DOHH2 (cell line): ENCODE results near the gene GRK1.

ENCODE experiments used
- H3F3A ChIP-seq: fragments of 200-600 bp; sonication (generic), shearing (Covaris generic); 2 replicates; pipeline ENCODE4 v1.6.0; 2016; ENCODE audit warnings: antibody characterized with exemption, mild to moderate bottlenecking; ENCODE audit not compliant: control insufficient read depth, insufficient read depth
- H3K27ac ChIP-seq: fragments of 200-600 bp; sonication (generic); 2 replicates; pipeline ENCODE4 v1.5.1; 2014; ENCODE audit warnings: low read depth, mild to moderate bottlenecking, low read length, moderate library complexity
- H3K27me3 ChIP-seq: fragments of 200-600 bp; sonication (generic); 2 replicates; pipeline ENCODE4 v1.6.1; 2014; ENCODE audit warnings: mild to moderate bottlenecking, low read length, mixed read lengths; ENCODE audit not compliant: control insufficient read depth
- H3K36me3 ChIP-seq: fragments of 200-600 bp; sonication (generic); 2 replicates; pipeline ENCODE4 v1.6.1; 2014; ENCODE audit warnings: mild to moderate bottlenecking, low read length, moderate library complexity, mixed read lengths; ENCODE audit not compliant: control insufficient read depth
- H3K4me1 ChIP-seq: fragments of 200-600 bp; sonication (generic); 2 replicates; pipeline ENCODE4 v1.6.1; 2014; ENCODE audit warnings: mild to moderate bottlenecking, low read length, mixed read lengths; ENCODE audit not compliant: control insufficient read depth
- H3K4me2 ChIP-seq: fragments of 200-600 bp; sonication (generic); 2 replicates; pipeline ENCODE4 v1.6.0; 2014; ENCODE audit warnings: mild to moderate bottlenecking, low read length, moderate library complexity
- H3K4me3 ChIP-seq: fragments of 200-600 bp; sonication (generic); 2 replicates; pipeline ENCODE4 v1.5.1; 2014; ENCODE audit warnings: mild to moderate bottlenecking, low read length, mixed read lengths
- H3K79me2 ChIP-seq: fragments of 200-600 bp; sonication (generic); 2 replicates; pipeline ENCODE4 v1.6.1; 2014; ENCODE audit warnings: mild to moderate bottlenecking, low read length, mixed read lengths; ENCODE audit not compliant: control insufficient read depth
- H3K9me2 ChIP-seq: fragments of 200-600 bp; sonication (generic); replicated peaks from 2 replicates; pipeline ENCODE4 v1.6.1; 2014; ENCODE audit warnings: mild to moderate bottlenecking, low read length, mixed read lengths; ENCODE audit not compliant: control insufficient read depth
- H3K9me3 ChIP-seq: fragments of 200-600 bp; sonication (generic); 2 replicates; pipeline ENCODE4 v1.6.1; 2014; ENCODE audit warnings: antibody characterized with exemption, low read length, mixed read lengths; ENCODE audit not compliant: control insufficient read depth, insufficient read depth
- H4K20me1 ChIP-seq: fragments of 200-600 bp; sonication (generic); 2 replicates; pipeline ENCODE4 v1.6.0; 2014; ENCODE audit warnings: low read depth, mild to moderate bottlenecking, antibody characterized with exemption, low read length, moderate library complexity; ENCODE audit not compliant: control insufficient read depth, insufficient read depth
- CTCF ChIP-seq: fragments of 200-600 bp; sonication (generic); IDR thresholded peaks from one replicate; pipeline ENCODE4 v1.5.1; 2014; ENCODE audit warnings: antibody characterized with exemption, mild to moderate bottlenecking, low read depth, low read length; ENCODE audit not compliant: poor library complexity, severe bottlenecking
- EZH2phosphoT487 ChIP-seq: fragments of 200-600 bp; sonication (generic); IDR thresholded peaks from 2 replicates; pipeline ENCODE4 v1.6.1; 2017; ENCODE audit warnings: borderline replicate concordance, mild to moderate bottlenecking, antibody characterized with exemption, low read length, moderate library complexity, mixed read lengths

The GRK1 gene

GRCh38 chr13:113650275-113650674 lies 16.7 kb upstream of the GRK1 start:
- Histone ChIP-seq H3K4me2 (no peak overlapping the region), H4K20me1 (0 out of 2 replicates have a peak, but pooled peaks cover under 1% of the 10 kb centered on the region), H3F3A (peaks cover 4% of the 10 kb centered on the region; the same call in 1 of the 2 replicates), H3K9me2 (no peaks in the 10 kb centered on the region), H3K4me1 (no peaks in the 10 kb centered on the region), H3K79me2 (no peaks in the 10 kb centered on the region), H3K4me3 (no peak overlapping the region), H3K9me3 (no peaks in the 10 kb centered on the region), H3K27ac (no peak overlapping the region), H3K27me3 (no peaks in the 10 kb centered on the region), H3K36me3 (peaks cover under 1% of the 10 kb centered on the region; the same call in 1 of the 2 replicates)
- no peak for TF ChIP-seq CTCF
- no peak for TF ChIP-seq EZH2phosphoT487

- Histone ChIP-seq H3K27ac (no peak overlapping the region), H3K4me3 (no peak overlapping the region), H4K20me1 (no peaks in the 10 kb centered on the region), H3K4me2 (no peak overlapping the region), H3F3A (peaks cover 4% of the 10 kb centered on the region; the same call in 1 of the 2 replicates), H3K4me1 (no peaks in the 10 kb centered on the region), H3K27me3 (no peaks in the 10 kb centered on the region), H3K9me2 (no peaks in the 10 kb centered on the region), H3K79me2 (no peaks in the 10 kb centered on the region), H3K9me3 (no peaks in the 10 kb centered on the region), H3K36me3 (no peaks in the 10 kb centered on the region)
- TF ChIP-seq EZH2phosphoT487 (no peak), CTCF (no peak)
These were observed 16.3 kb upstream of the GRK1 start for GRCh38 chr13:113650731-113651148.

GRCh38 chr13:113651511-113652403 lies 15.3 kb upstream of the GRK1 start:
- Histone ChIP-seq H3K4me1 (no peaks in the 10 kb centered on the region), H3K4me2 (no peak overlapping the region), H3K79me2 (no peaks in the 10 kb centered on the region), H3K27ac (no peak overlapping the region), H3K9me3 (no peaks in the 10 kb centered on the region), H3K9me2 (no peaks in the 10 kb centered on the region), H3K36me3 (no peaks in the 10 kb centered on the region), H4K20me1 (no peaks in the 10 kb centered on the region), H3K4me3 (no peak overlapping the region), H3F3A (no peaks in the 10 kb centered on the region), H3K27me3 (no peaks in the 10 kb centered on the region)
- TF ChIP-seq CTCF (no peak), EZH2phosphoT487 (no peak)
